ENCODE results near the gene MAST2.
"Not testable (repeated sequence)": the region's sequence is repeated elsewhere in the genome, so short reads cannot be mapped to it uniquely, and the experiment has no call there.

The MAST2 gene

GRCh38 chr1:45850017-45850416, 46.6 kb downstream of the MAST2 start:
- Mint-ChIP-seq H3K4me3 (no peak overlapping the region), H3K4me1 (ENCODE audit: low read depth in 2 of 2) (no peaks in the 10 kb centered on the region), H3K36me3 (ENCODE audit: insufficient read depth) (no peaks in the 10 kb centered on the region), H3K27ac (no peak overlapping the region), H3K27me3 (no peaks in the 10 kb centered on the region), H3K9me3 (peaks cover 0 to 8% of the 10 kb centered on the region in 2 donors)
- no peak for ATAC-seq (replicated peaks)
- DNase-seq, result no peak

GRCh38 chr1:45854724-45855123, 51.3 kb downstream of the MAST2 start:
- DNase-seq (no peak), ATAC-seq (replicated peaks) (no peak)
- no peak overlapping the region for H3K27ac Mint-ChIP-seq
- no peaks in the 10 kb centered on the region for H3K27me3 Mint-ChIP-seq
- H3K4me3 Mint-ChIP-seq, result no peak overlapping the region
- H3K4me1 Mint-ChIP-seq (ENCODE audit: low read depth in 2 of 2), result no peaks in the 10 kb centered on the region
- H3K9me3 Mint-ChIP-seq, result no peaks in the 10 kb centered on the region
- H3K36me3 Mint-ChIP-seq (ENCODE audit: insufficient read depth), result no peaks in the 10 kb centered on the region

GRCh38 chr1:45857101-45857700, 53.8 kb downstream of the MAST2 start:
- Mint-ChIP-seq H3K9me3 (no peaks in the 10 kb centered on the region), H3K27ac (no peak overlapping the region), H3K36me3 (ENCODE audit: insufficient read depth) (no peaks in the 10 kb centered on the region), H3K4me1 (ENCODE audit: low read depth in 2 of 2) (peaks cover 0 to 9% of the 10 kb centered on the region in 2 donors), H3K27me3 (no peaks in the 10 kb centered on the region), H3K4me3 (no peak overlapping the region)
- no peak for ATAC-seq (replicated peaks)
- no peak for DNase-seq

- not testable (repeated sequence) for ATAC-seq (replicated peaks); H3K27ac Mint-ChIP-seq; DNase-seq; H3K4me3 Mint-ChIP-seq; H3K36me3 Mint-ChIP-seq (ENCODE audit: insufficient read depth); H3K9me3 Mint-ChIP-seq; H3K27me3 Mint-ChIP-seq
- peaks cover 0 to 11% of the 10 kb centered on the region in 2 donors for H3K4me1 Mint-ChIP-seq (ENCODE audit: low read depth in 2 of 2)
Measured at GRCh38 chr1:45857755-45858492, 54.5 kb downstream of the MAST2 start.

- H3K4me1 Mint-ChIP-seq (ENCODE audit: low read depth in 2 of 2), result peaks cover 0 to 14% of the 10 kb centered on the region in 2 donors
- H3K27me3 Mint-ChIP-seq, result no peaks in the 10 kb centered on the region
- H3K4me3 Mint-ChIP-seq, result no peak overlapping the region
- no peaks in the 10 kb centered on the region for H3K9me3 Mint-ChIP-seq
- H3K27ac Mint-ChIP-seq, result no peak overlapping the region
- no peak for DNase-seq
- no peak for ATAC-seq (replicated peaks)
- H3K36me3 Mint-ChIP-seq (ENCODE audit: insufficient read depth), result no peaks in the 10 kb centered on the region
Measured at GRCh38 chr1:45859221-45859620, 55.8 kb downstream of the MAST2 start.

- H3K36me3 Mint-ChIP-seq (ENCODE audit: insufficient read depth), result no peaks in the 10 kb centered on the region
- H3K4me1 Mint-ChIP-seq (ENCODE audit: low read depth in 2 of 2), result peaks cover 0 to 14% of the 10 kb centered on the region in 2 donors
- no peaks in the 10 kb centered on the region for H3K27me3 Mint-ChIP-seq
- peak overlapping the region in 1 of 2 donors; percentile 1 for H3K27ac Mint-ChIP-seq
- ATAC-seq (replicated peaks), result no peak
- no peak overlapping the region for H3K4me3 Mint-ChIP-seq
- DNase-seq, result no peak
- H3K9me3 Mint-ChIP-seq, result no peaks in the 10 kb centered on the region
Measured at GRCh38 chr1:45862008-45862407, 58.6 kb downstream of the MAST2 start.

- Mint-ChIP-seq H3K27ac (no peak overlapping the region), H3K27me3 (no peaks in the 10 kb centered on the region), H3K4me1 (ENCODE audit: low read depth in 2 of 2) (peaks cover 0 to 14% of the 10 kb centered on the region in 2 donors), H3K4me3 (no peak overlapping the region), H3K9me3 (no peaks in the 10 kb centered on the region), H3K36me3 (ENCODE audit: insufficient read depth) (no peaks in the 10 kb centered on the region)
- ATAC-seq (replicated peaks) (no peak), DNase-seq (no peak)
Measured at GRCh38 chr1:45863218-45863617, 59.8 kb downstream of the MAST2 start.

GRCh38 chr1:45864167-45865106, 61.0 kb downstream of the MAST2 start:
- DNase-seq (no peak), ATAC-seq (replicated peaks) (no peak)
- Mint-ChIP-seq H3K4me1 (ENCODE audit: low read depth in 2 of 2) (peaks cover 0 to 14% of the 10 kb centered on the region in 2 donors), H3K9me3 (no peaks in the 10 kb centered on the region), H3K27me3 (no peaks in the 10 kb centered on the region), H3K36me3 (ENCODE audit: insufficient read depth) (no peaks in the 10 kb centered on the region), H3K27ac (no peak overlapping the region), H3K4me3 (no peak overlapping the region)

GRCh38 chr1:45867697-45868348, 64.4 kb downstream of the MAST2 start:
- Mint-ChIP-seq H3K27me3 (no peaks in the 10 kb centered on the region), H3K36me3 (ENCODE audit: insufficient read depth) (no peaks in the 10 kb centered on the region), H3K4me3 (no peak overlapping the region), H3K4me1 (ENCODE audit: low read depth in 2 of 2) (peaks cover 0 to 5% of the 10 kb centered on the region in 2 donors), H3K27ac (no peak overlapping the region), H3K9me3 (no peaks in the 10 kb centered on the region)
- no peak for ATAC-seq (replicated peaks)
- DNase-seq, result no peak

- Mint-ChIP-seq H3K4me3 (no peak overlapping the region), H3K27ac (peak overlapping the region in 1 of 2 donors; percentile 20), H3K27me3 (no peaks in the 10 kb centered on the region)
Measured at GRCh38 chr1:45868861-45869260, 65.4 kb downstream of the MAST2 start.

GRCh38 chr1:45870500-45870899, 67.1 kb downstream of the MAST2 start:
- DNase-seq, result no peak
- ATAC-seq (replicated peaks), result no peak
- H3K27me3 Mint-ChIP-seq, result no peaks in the 10 kb centered on the region
- H3K27ac Mint-ChIP-seq, result no peak overlapping the region
- H3K4me3 Mint-ChIP-seq, result no peak overlapping the region
- H3K9me3 Mint-ChIP-seq, result no peaks in the 10 kb centered on the region
- no peaks in the 10 kb centered on the region for H3K4me1 Mint-ChIP-seq (ENCODE audit: low read depth in 2 of 2)
- H3K36me3 Mint-ChIP-seq (ENCODE audit: insufficient read depth), result no peaks in the 10 kb centered on the region

More at GRCh38 chr1:45868861-45869260, 65.4 kb downstream of the MAST2 start:
- Mint-ChIP-seq H3K9me3 (no peaks in the 10 kb centered on the region), H3K36me3 (ENCODE audit: insufficient read depth) (no peaks in the 10 kb centered on the region), H3K4me1 (ENCODE audit: low read depth in 2 of 2) (no peaks in the 10 kb centered on the region)
- ATAC-seq (replicated peaks) (no peak), DNase-seq (no peak)

- not testable (repeated sequence) for H3K4me1 Mint-ChIP-seq (ENCODE audit: low read depth in 2 of 2); H3K4me3 Mint-ChIP-seq; H3K27ac Mint-ChIP-seq; H3K36me3 Mint-ChIP-seq (ENCODE audit: insufficient read depth); H3K9me3 Mint-ChIP-seq; ATAC-seq (replicated peaks); DNase-seq; H3K27me3 Mint-ChIP-seq
Measured at GRCh38 chr1:45872173-45872801, 68.9 kb downstream of the MAST2 start.

All from effector memory CD8-positive, alpha-beta T cell (primary cell).